ENCODE measurements around the gene WDR5. TPM values are rescaled to one million over a fixed set of nuclear protein-coding genes. Genes with fewer than 3 reads are reported as not detected.

The WDR5 gene
- total RNA-seq, 2 donors from 2014 or later, result 29.7 to 43.7 TPM

- peaks cover 10 to 22% of the 10 kb centered on the region in 2 donors for H3K36me3 Mint-ChIP-seq
- H3K9me3 Mint-ChIP-seq, result no peaks in the 10 kb centered on the region
- DNase-seq (ENCODE audit: low spot score in 2 of 2), result no peak
- peak overlapping the region in 1 of 2 donors; percentile 12 for H3K27ac Mint-ChIP-seq
- ATAC-seq, result no peak
These were observed 14.8 kb downstream of the WDR5 start for GRCh38 chr9:134150557-134151214.

- Mint-ChIP-seq H3K27ac (peak overlapping the region; percentile 30 to 65), H3K36me3 (peaks cover 10 to 29% of the 10 kb centered on the region in 2 donors), H3K9me3 (no peaks in the 10 kb centered on the region)
- ATAC-seq, result no peak
- DNase-seq (ENCODE audit: low spot score in 2 of 2), result no peak
These were observed 16.2 kb downstream of the WDR5 start for GRCh38 chr9:134152022-134152448.

GRCh38 chr9:134152488-134152887 lies 16.6 kb downstream of the WDR5 start:
- H3K36me3 Mint-ChIP-seq, result peaks cover 10 to 29% of the 10 kb centered on the region in 2 donors
- ATAC-seq (no peak), DNase-seq (ENCODE audit: low spot score in 2 of 2) (no peak)

GRCh38 chr9:134153450-134153849 lies 17.6 kb downstream of the WDR5 start:
- no peak overlapping the region for H3K27ac Mint-ChIP-seq
- DNase-seq (ENCODE audit: low spot score in 2 of 2), result no peak
- H3K36me3 Mint-ChIP-seq, result peaks cover 6 to 25% of the 10 kb centered on the region in 2 donors
- H3K9me3 Mint-ChIP-seq, result no peaks in the 10 kb centered on the region
- ATAC-seq, result no peak

More at GRCh38 chr9:134152488-134152887, 16.6 kb downstream of the WDR5 start:
- Mint-ChIP-seq H3K9me3 (no peaks in the 10 kb centered on the region), H3K27ac (peak overlapping the region; percentile 30 to 65)

GRCh38 chr9:134154262-134154701 lies 18.4 kb downstream of the WDR5 start:
- DNase-seq (ENCODE audit: low spot score in 2 of 2) (no peak), ATAC-seq (no peak)
- H3K36me3 Mint-ChIP-seq, result peaks cover 0 to 19% of the 10 kb centered on the region in 2 donors
- no peak overlapping the region for H3K27ac Mint-ChIP-seq
- H3K9me3 Mint-ChIP-seq, result no peaks in the 10 kb centered on the region

- Mint-ChIP-seq H3K36me3 (peaks cover 0 to 16% of the 10 kb centered on the region in 2 donors), H3K9me3 (no peaks in the 10 kb centered on the region), H3K27ac (no peak overlapping the region)
- DNase-seq (ENCODE audit: low spot score in 2 of 2), result no peak
- no peak for ATAC-seq
These were observed 20.0 kb downstream of the WDR5 start for GRCh38 chr9:134155812-134156377.

- DNase-seq (ENCODE audit: low spot score in 2 of 2) (no peak), ATAC-seq (no peak)
- no peak overlapping the region for H3K27ac Mint-ChIP-seq
- H3K36me3 Mint-ChIP-seq, result peaks cover 0 to 9% of the 10 kb centered on the region in 2 donors
- H3K9me3 Mint-ChIP-seq, result no peaks in the 10 kb centered on the region
These were observed 20.9 kb downstream of the WDR5 start for GRCh38 chr9:134156564-134157377.

GRCh38 chr9:134157378-134157885 lies 21.6 kb downstream of the WDR5 start:
- H3K27ac Mint-ChIP-seq, result no peak overlapping the region
- H3K36me3 Mint-ChIP-seq, result peaks cover 0 to 9% of the 10 kb centered on the region in 2 donors
- H3K9me3 Mint-ChIP-seq, result no peaks in the 10 kb centered on the region
- ATAC-seq (no peak), DNase-seq (ENCODE audit: low spot score in 2 of 2) (no peak)

- ATAC-seq (no peak), DNase-seq (ENCODE audit: low spot score in 2 of 2) (no peak)
- Mint-ChIP-seq H3K36me3 (peaks cover 0 to 9% of the 10 kb centered on the region in 2 donors), H3K27ac (no peak overlapping the region), H3K9me3 (no peaks in the 10 kb centered on the region)
These were observed 22.4 kb downstream of the WDR5 start for GRCh38 chr9:134158242-134158641.

GRCh38 chr9:134158753-134159392 lies 23.0 kb downstream of the WDR5 start:
- no peaks in the 10 kb centered on the region for H3K9me3 Mint-ChIP-seq
- peaks cover 0 to 13% of the 10 kb centered on the region in 2 donors for H3K36me3 Mint-ChIP-seq
- no peak for DNase-seq (ENCODE audit: low spot score in 2 of 2)
- ATAC-seq, result no peak
- no peak overlapping the region for H3K27ac Mint-ChIP-seq

GRCh38 chr9:134159566-134160245 lies 23.8 kb downstream of the WDR5 start:
- ATAC-seq, result no peak
- peaks cover 0 to 14% of the 10 kb centered on the region in 2 donors for H3K36me3 Mint-ChIP-seq
- no peak overlapping the region for H3K27ac Mint-ChIP-seq
- DNase-seq (ENCODE audit: low spot score in 2 of 2), result no peak
- no peaks in the 10 kb centered on the region for H3K9me3 Mint-ChIP-seq

- Mint-ChIP-seq H3K9me3 (no peaks in the 10 kb centered on the region), H3K27ac (no peak overlapping the region), H3K36me3 (peaks cover 0 to 4% of the 10 kb centered on the region in 2 donors)
- DNase-seq (ENCODE audit: low spot score in 2 of 2) (no peak), ATAC-seq (no peak)
These were observed 25.8 kb downstream of the WDR5 start for GRCh38 chr9:134161647-134162046.

GRCh38 chr9:134162212-134162775 lies 26.4 kb downstream of the WDR5 start:
- DNase-seq (ENCODE audit: low spot score in 2 of 2), result no peak
- peak overlapping the region in 1 of 2 donors; percentile 58 for H3K27ac Mint-ChIP-seq
- H3K9me3 Mint-ChIP-seq, result no peaks in the 10 kb centered on the region
- H3K36me3 Mint-ChIP-seq, result peaks cover 0 to 4% of the 10 kb centered on the region in 2 donors
- no peak for ATAC-seq

GRCh38 chr9:134162926-134163370 lies 27.1 kb downstream of the WDR5 start:
- H3K9me3 Mint-ChIP-seq, result no peaks in the 10 kb centered on the region
- ATAC-seq (no peak), DNase-seq (ENCODE audit: low spot score in 2 of 2) (no peak)
- peaks cover 0 to 4% of the 10 kb centered on the region in 2 donors for H3K36me3 Mint-ChIP-seq
- H3K27ac Mint-ChIP-seq, result no peak overlapping the region

GRCh38 chr9:134163371-134164196 lies 27.7 kb downstream of the WDR5 start:
- Mint-ChIP-seq H3K36me3 (peaks cover 0 to 4% of the 10 kb centered on the region in 2 donors), H3K27ac (no peak overlapping the region), H3K9me3 (no peaks in the 10 kb centered on the region)
- peak; percentile 32 to 41 for ATAC-seq
- DNase-seq (ENCODE audit: low spot score in 2 of 2), result peak; percentile 67 to 84
